Small intestine (tissue), 7 donors: ENCODE data around the gene GFRA1. TPM values are rescaled to one million over a fixed set of nuclear protein-coding genes. Genes with fewer than 3 reads are reported as not detected.

ENCODE experiments used
- DNase-seq, 2 donors: peaks; one replicate each; pipeline versions ENCODE4 v3.0.0 to v3.0.0-alpha.2; 2013
- FAIRE-seq: peaks from 2 replicates; lab custom pipeline; 2012; peaks lifted over from hg19 to GRCh38; lab: Jason Lieb, UNC
- H3K27ac ChIP-seq, 3 donors: one replicate each; pipeline ENCODE4 v1.5.1; 2013; ENCODE audit warnings: low read length in 2 of 3, mild to moderate bottlenecking in 2 of 3, control low read depth in 1 of 3, inconsistent platforms in 1 of 3, low read depth in 1 of 3, moderate library complexity in 1 of 3
- H3K27me3 ChIP-seq, 3 donors: one replicate each; pipeline ENCODE4 v1.6.1; 2013; ENCODE audit warnings: low read length in 3 of 3, inconsistent platforms in 1 of 3; ENCODE audit not compliant: control insufficient read depth in 3 of 3, insufficient read depth in 3 of 3
- H3K36me3 ChIP-seq, 3 donors: one replicate each; pipeline ENCODE4 v1.6.1; 2013; ENCODE audit warnings: low read length in 3 of 3, inconsistent platforms in 1 of 3, low read depth in 1 of 3, mild to moderate bottlenecking in 1 of 3, moderate library complexity in 1 of 3; ENCODE audit not compliant: control insufficient read depth in 3 of 3, insufficient read depth in 2 of 3
- H3K4me1 ChIP-seq, 3 donors: one replicate each; pipeline ENCODE4 v1.6.1; 2013; ENCODE audit warnings: low read length in 2 of 3, inconsistent platforms in 1 of 3, low read depth in 1 of 3, mild to moderate bottlenecking in 1 of 3, moderate library complexity in 1 of 3; ENCODE audit not compliant: control insufficient read depth in 3 of 3, insufficient read depth in 2 of 3
- H3K4me3 ChIP-seq, 3 donors: one replicate each; pipeline ENCODE4 v1.5.1; 2013; ENCODE audit warnings: low read length in 3 of 3, control low read depth in 1 of 3, inconsistent platforms in 1 of 3, low read depth in 1 of 3, mild to moderate bottlenecking in 1 of 3, moderate library complexity in 1 of 3
- H3K9me3 ChIP-seq, 2 donors: one replicate each; pipeline ENCODE4 v1.6.1; 2013; ENCODE audit warnings: low read depth in 1 of 2, low read length in 1 of 2; ENCODE audit not compliant: control insufficient read depth in 2 of 2, insufficient read depth in 1 of 2
- WGBS, 3 donors: extraction: QIAGEN DNeasy Blood & Tissue Kit; methylation state at CpG; one replicate each; pipeline ENCODE4 v1.1.7; 2013; 5-methylcytosine and 5-hydroxymethylcytosine counted together
- polyA plus RNA-seq, 4 donors: library from polyadenylated mRNA; stranded (reverse) in 3 of 4; unstranded in 1 of 4; fragments of 200-250 nt in 3 of 4; fragments of 120-200 nt in 1 of 4; gene quantifications; one replicate each; pipeline versions ENCODE4 v1.2.1 to v1.2.3, GENCODE V29; 2013
- donor health status: healthy with polysubstance abuse.
- donor health status: control.
- donor health status: control.
- donor health status: Bipolar disorder and iron deficiency.
- donor health status: healthy.

GFRA1 gene
- polyA plus RNA-seq, 4 donors: 0.22 to 7.4 (median 1.6) TPM

GRCh38 chr10:116098411-116099022 lies 174.5 kb downstream of the GFRA1 start:
- Histone ChIP-seq H3K4me3 (no peak overlapping the region), H3K27ac (no peak overlapping the region), H3K27me3 (peaks cover 0 to 3% (median 0%) of the 10 kb centered on the region in 3 donors), H3K9me3 (no peaks in the 10 kb centered on the region), H3K36me3 (no peaks in the 10 kb centered on the region), H3K4me1 (no peaks in the 10 kb centered on the region)
- DNase-seq (peak in 1 of 2 donors; percentile 24), FAIRE-seq (no peak)
- WGBS, 3 donors: 36 to 59% (median 46%) methylated on average over 8 of the region's 8 CpGs

- FAIRE-seq (no peak), DNase-seq (no peak)
- WGBS, 3 donors: 67 to 72% (median 70%) methylated on average over 7 of the region's 7 CpGs
- H3K4me1 ChIP-seq: no peaks in the 10 kb centered on the region
- no peaks in the 10 kb centered on the region for H3K9me3 ChIP-seq
- no peak overlapping the region for H3K27ac ChIP-seq
- peaks cover 0 to 3% (median 0%) of the 10 kb centered on the region in 3 donors for H3K27me3 ChIP-seq
- H3K36me3 ChIP-seq: no peaks in the 10 kb centered on the region
- H3K4me3 ChIP-seq: no peak overlapping the region
These were observed 175.7 kb downstream of the GFRA1 start for GRCh38 chr10:116097239-116097784.

GRCh38 chr10:116096526-116096925 lies 176.5 kb downstream of the GFRA1 start:
- Histone ChIP-seq H3K27me3 (peaks cover 0 to 3% (median 0%) of the 10 kb centered on the region in 3 donors), H3K9me3 (no peaks in the 10 kb centered on the region), H3K36me3 (no peaks in the 10 kb centered on the region), H3K27ac (no peak overlapping the region), H3K4me1 (no peaks in the 10 kb centered on the region), H3K4me3 (no peak overlapping the region)
- WGBS, 3 donors: 74 to 86% (median 81%) methylated on average over 13 of the region's 13 CpGs
- DNase-seq: no peak
- FAIRE-seq: no peak

- Histone ChIP-seq H3K27me3 (no peaks in the 10 kb centered on the region), H3K36me3 (no peaks in the 10 kb centered on the region), H3K9me3 (no peaks in the 10 kb centered on the region), H3K4me1 (no peaks in the 10 kb centered on the region), H3K27ac (no peak overlapping the region), H3K4me3 (no peak overlapping the region)
- no peak for DNase-seq
- WGBS, 3 donors: 74 to 79% (median 75%) methylated on average over 6 of the region's 6 CpGs
- no peak for FAIRE-seq
These were observed 178.7 kb downstream of the GFRA1 start for GRCh38 chr10:116094356-116094755.

GRCh38 chr10:116093031-116093430 lies 180.0 kb downstream of the GFRA1 start:
- FAIRE-seq (no peak), DNase-seq (no peak)
- Histone ChIP-seq H3K27ac (no peak overlapping the region), H3K27me3 (no peaks in the 10 kb centered on the region), H3K9me3 (no peaks in the 10 kb centered on the region), H3K4me3 (no peak overlapping the region), H3K4me1 (no peaks in the 10 kb centered on the region), H3K36me3 (no peaks in the 10 kb centered on the region)
- WGBS, 3 donors: 72 to 85% (median 84%) methylated on average over 9 of the region's 9 CpGs

GRCh38 chr10:116088985-116089384 lies 184.0 kb downstream of the GFRA1 start:
- Histone ChIP-seq H3K9me3 (no peaks in the 10 kb centered on the region), H3K27me3 (no peaks in the 10 kb centered on the region), H3K4me3 (no peak overlapping the region), H3K4me1 (no peaks in the 10 kb centered on the region), H3K27ac (no peak overlapping the region), H3K36me3 (no peaks in the 10 kb centered on the region)
- FAIRE-seq: no peak
- no peak for DNase-seq
- WGBS, 3 donors: 66 to 74% (median 67%) methylated on average over 6 of the region's 6 CpGs

GRCh38 chr10:116085323-116085722 lies 187.7 kb downstream of the GFRA1 start:
- Histone ChIP-seq H3K4me1 (no peaks in the 10 kb centered on the region), H3K4me3 (no peak overlapping the region), H3K9me3 (no peaks in the 10 kb centered on the region), H3K27ac (no peak overlapping the region), H3K36me3 (no peaks in the 10 kb centered on the region), H3K27me3 (no peaks in the 10 kb centered on the region)
- DNase-seq (no peak), FAIRE-seq (no peak)
- WGBS, 3 donors: 62 to 76% (median 73%) methylated on average over 4 of the region's 4 CpGs

GRCh38 chr10:116084161-116084560 lies 188.8 kb downstream of the GFRA1 start:
- H3K27me3 ChIP-seq: no peaks in the 10 kb centered on the region
- H3K4me1 ChIP-seq: no peaks in the 10 kb centered on the region
- DNase-seq (no peak), FAIRE-seq (no peak)
- no peak overlapping the region for H3K4me3 ChIP-seq
- no peaks in the 10 kb centered on the region for H3K9me3 ChIP-seq
- H3K36me3 ChIP-seq: no peaks in the 10 kb centered on the region
- WGBS, 3 donors: 71 to 77% (median 73%) methylated on average over 6 of the region's 6 CpGs
- H3K27ac ChIP-seq: no peak overlapping the region
